CD8-positive, alpha-beta memory T cell (primary cell): ENCODE measurements around the gene GREB1L. TPM values are rescaled to one million over a fixed set of nuclear protein-coding genes. Genes with fewer than 3 reads are reported as not detected.

ENCODE experiments used
- CTCF ChIA-PET: fragments of 350-600 bp; sonication (Branson Sonifier 250); formaldehyde crosslinking; loops from one replicate; lab custom pipeline; 2021; ENCODE audit warnings: antibody characterized with exemption; lab: Charles Lee
- POLR2A ChIA-PET: fragments of 350-600 bp; sonication (Branson Sonifier 250); formaldehyde crosslinking; loops from one replicate; lab custom pipeline; 2021; ENCODE audit warnings: antibody characterized with exemption; lab: Charles Lee
- DNase-seq, 5 donors: peaks; one replicate each; pipeline versions ENCODE4 v3.0.0 to v3.0.0-alpha.2; 2020 to 2022; ENCODE audit warnings: mixed read lengths in 1 of 5
- H3K27ac ChIP-seq: one replicate; pipeline ENCODE4 v1.7.0; 2013; ENCODE audit warnings: low read depth, mild to moderate bottlenecking, low read length, moderate library complexity
- H3K27me3 ChIP-seq: 2 replicates; pipeline ENCODE4 v1.7.0; 2013; ENCODE audit warnings: low read length, mild to moderate bottlenecking; ENCODE audit not compliant: insufficient read depth, poor library complexity, severe bottlenecking
- H3K36me3 ChIP-seq: 2 replicates; pipeline ENCODE4 v1.7.0; 2013; ENCODE audit warnings: mild to moderate bottlenecking, low read length, moderate library complexity; ENCODE audit not compliant: insufficient read depth
- H3K4me1 ChIP-seq: 2 replicates; pipeline ENCODE4 v1.7.0; 2013; ENCODE audit warnings: mild to moderate bottlenecking, low read length, moderate library complexity; ENCODE audit not compliant: insufficient read depth
- H3K4me3 ChIP-seq: 2 replicates; pipeline ENCODE4 v1.7.0; 2013; ENCODE audit warnings: mild to moderate bottlenecking, low read length
- H3K9me3 ChIP-seq: 2 replicates; pipeline ENCODE4 v1.7.0; 2013; ENCODE audit warnings: mild to moderate bottlenecking, low read length
- H3K27ac Mint-ChIP-seq, 8 donors: one replicate each; pipeline ENCODE4 v1.8.0; 2020 to 2021; ENCODE audit warnings: mixed read lengths in 8 of 8, mild to moderate bottlenecking in 6 of 8, inconsistent platforms in 3 of 8, moderate library complexity in 3 of 8
- H3K27me3 Mint-ChIP-seq, 2 donors: one replicate each; pipeline ENCODE4 v1.8.0; 2020 to 2021; ENCODE audit warnings: mixed read lengths in 2 of 2, mild to moderate bottlenecking in 1 of 2, moderate library complexity in 1 of 2
- H3K36me3 Mint-ChIP-seq, 3 donors: one replicate each; pipeline ENCODE4 v1.8.0; 2020 to 2021; ENCODE audit warnings: mixed read lengths in 3 of 3, inconsistent platforms in 1 of 3, mild to moderate bottlenecking in 1 of 3
- H3K4me1 Mint-ChIP-seq, 3 donors: one replicate each; pipeline ENCODE4 v1.8.0; 2020 to 2021; ENCODE audit warnings: mixed read lengths in 3 of 3, inconsistent platforms in 1 of 3, mild to moderate bottlenecking in 1 of 3
- H3K4me3 Mint-ChIP-seq, 7 donors: one replicate each; pipeline ENCODE4 v1.8.0; 2020 to 2021; ENCODE audit warnings: mixed read lengths in 7 of 7, mild to moderate bottlenecking in 6 of 7, moderate library complexity in 4 of 7, inconsistent platforms in 2 of 7
- H3K9me3 Mint-ChIP-seq, 5 donors: one replicate each; pipeline ENCODE4 v1.8.0; 2020 to 2022; ENCODE audit warnings: mixed read lengths in 5 of 5, mild to moderate bottlenecking in 3 of 5, moderate library complexity in 2 of 5, inconsistent platforms in 1 of 5
- polyA plus RNA-seq: library from polyadenylated mRNA; unstranded; fragments of 300-500 nt; fragmentation: Illumina TruSeq; gene quantifications from one replicate; pipeline ENCODE4 v1.2.3, GENCODE V29; 2021
- total RNA-seq, 2 experiments: library from RNA; stranded (reverse); gene quantifications; one replicate each; pipeline ENCODE4 v1.2.3, GENCODE V29; 2021

Gene GREB1L
- total and polyA plus RNA-seq, 3 experiments from 2014 or later, result 0.13 TPM; not detected in 2

GRCh38 chr18:21402272-21402671 is 160.2 kb downstream of the GREB1L start:
- Histone ChIP-seq H3K27ac (no peak overlapping the region), H3K4me1 (no peaks in the 10 kb centered on the region), H3K4me3 (no peak overlapping the region), H3K36me3 (no peaks in the 10 kb centered on the region), H3K27me3 (no peaks in the 10 kb centered on the region), H3K9me3 (no peaks in the 10 kb centered on the region)
- DNase-seq, result no peak
- Mint-ChIP-seq H3K4me3 (no peak overlapping the region), H3K9me3 (peaks cover 0 to 4% (median 0%) of the 10 kb centered on the region in 5 donors), H3K27me3 (peaks cover 2 to 8% of the 10 kb centered on the region in 2 donors), H3K36me3 (no peaks in the 10 kb centered on the region), H3K4me1 (no peaks in the 10 kb centered on the region), H3K27ac (no peak overlapping the region)
- ChIA-PET POLR2A (no interaction called here), CTCF (no interaction called here)

GRCh38 chr18:21404426-21404825 is 162.4 kb downstream of the GREB1L start:
- no peaks in the 10 kb centered on the region for H3K36me3 ChIP-seq
- H3K27ac ChIP-seq, result no peak overlapping the region
- Mint-ChIP-seq H3K4me3 (no peak overlapping the region), H3K4me1 (no peaks in the 10 kb centered on the region), H3K27ac (no peak overlapping the region), H3K36me3 (peaks cover 0 to 1% (median 0%) of the 10 kb centered on the region in 3 donors), H3K27me3 (peaks cover 4 to 8% of the 10 kb centered on the region in 2 donors), H3K9me3 (peaks cover 0 to 4% (median 0%) of the 10 kb centered on the region in 5 donors)
- POLR2A ChIA-PET, result no interaction called here
- H3K4me1 ChIP-seq, result no peaks in the 10 kb centered on the region
- no peak overlapping the region for H3K4me3 ChIP-seq
- CTCF ChIA-PET, result no interaction called here
- H3K9me3 ChIP-seq, result no peaks in the 10 kb centered on the region
- DNase-seq, result no peak
- no peaks in the 10 kb centered on the region for H3K27me3 ChIP-seq

DNA sequence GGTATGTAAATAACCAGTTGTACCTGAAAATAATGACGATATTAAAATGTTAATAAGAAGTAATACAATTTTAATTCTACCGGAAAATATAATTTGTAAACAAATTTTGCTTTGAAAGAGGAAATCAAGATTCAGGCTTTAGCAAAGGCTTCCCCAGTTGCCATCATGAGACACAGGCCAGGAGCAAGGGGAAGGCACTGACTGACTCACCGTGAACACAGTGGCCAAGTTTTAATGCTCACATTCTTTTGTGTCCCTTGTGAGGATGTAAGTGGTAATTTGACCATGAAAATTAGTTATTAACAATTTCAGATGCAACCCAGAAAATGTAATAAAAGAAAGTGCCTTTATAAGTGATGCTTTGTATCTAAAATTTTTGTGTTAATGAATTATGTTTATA is 164.1 kb downstream of the GREB1L start:
- ChIA-PET CTCF (no interaction called here), POLR2A (no interaction called here)
- H3K27me3 ChIP-seq, result no peaks in the 10 kb centered on the region
- no peak overlapping the region for H3K27ac ChIP-seq
- H3K4me1 ChIP-seq, result no peaks in the 10 kb centered on the region
- Mint-ChIP-seq H3K4me1 (no peaks in the 10 kb centered on the region), H3K4me3 (no peak overlapping the region), H3K36me3 (peaks cover 0 to 1% (median 0%) of the 10 kb centered on the region in 3 donors), H3K27me3 (peaks cover 3 to 5% of the 10 kb centered on the region in 2 donors), H3K27ac (no peak overlapping the region), H3K9me3 (peaks cover 0 to 4% (median 0%) of the 10 kb centered on the region in 5 donors)
- no peaks in the 10 kb centered on the region for H3K9me3 ChIP-seq
- DNase-seq, result no peak
- H3K4me3 ChIP-seq, result no peak overlapping the region
- no peaks in the 10 kb centered on the region for H3K36me3 ChIP-seq

- H3K36me3 Mint-ChIP-seq, result peaks cover 0 to 1% (median 0%) of the 10 kb centered on the region in 3 donors
- ChIA-PET POLR2A (no interaction called here), CTCF (no interaction called here)
- Histone ChIP-seq H3K9me3 (no peaks in the 10 kb centered on the region), H3K36me3 (no peaks in the 10 kb centered on the region), H3K27me3 (no peaks in the 10 kb centered on the region), H3K4me3 (no peak overlapping the region), H3K27ac (no peak overlapping the region), H3K4me1 (no peaks in the 10 kb centered on the region)
- no peak for DNase-seq
- H3K27me3 Mint-ChIP-seq, result peaks cover 4 to 16% of the 10 kb centered on the region in 2 donors
- H3K9me3 Mint-ChIP-seq, result peaks cover 0 to 2% (median 0%) of the 10 kb centered on the region in 5 donors
- H3K4me3 Mint-ChIP-seq, result no peak overlapping the region
- no peaks in the 10 kb centered on the region for H3K4me1 Mint-ChIP-seq
- H3K27ac Mint-ChIP-seq, result no peak overlapping the region
Observed at GRCh38 chr18:21408681-21409080, 166.6 kb downstream of the GREB1L start.

DNA sequence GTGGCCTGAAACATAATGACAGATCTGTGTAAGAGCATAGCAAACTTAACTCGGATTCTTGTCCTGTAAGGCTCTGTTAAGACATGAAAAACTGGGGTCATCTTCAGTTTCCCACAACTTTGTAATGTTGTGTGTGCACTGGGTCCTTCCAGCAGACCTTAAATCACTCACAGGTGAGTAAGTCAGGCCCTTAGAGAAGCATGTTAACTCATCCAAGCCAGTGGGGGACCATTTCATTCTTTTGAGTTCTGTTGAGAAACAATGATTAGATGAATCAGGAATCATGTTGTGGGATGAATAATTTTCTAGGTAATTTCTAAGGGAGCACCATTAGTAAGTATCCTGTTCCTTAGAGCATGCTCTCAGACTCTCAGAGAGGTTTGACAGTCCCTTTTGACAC is 191.4 kb downstream of the GREB1L start:
- H3K4me1 ChIP-seq, result no peaks in the 10 kb centered on the region
- Mint-ChIP-seq H3K4me3 (no peak overlapping the region), H3K27me3 (peaks cover 4 to 21% of the 10 kb centered on the region in 2 donors), H3K4me1 (no peaks in the 10 kb centered on the region), H3K9me3 (peaks cover 0 to 2% (median 0%) of the 10 kb centered on the region in 5 donors), H3K27ac (no peak overlapping the region), H3K36me3 (no peaks in the 10 kb centered on the region)
- ChIA-PET POLR2A (no interaction called here), CTCF (no interaction called here)
- no peak for DNase-seq
- H3K27ac ChIP-seq, result no peak overlapping the region
- H3K4me3 ChIP-seq, result no peak overlapping the region
- H3K9me3 ChIP-seq, result no peaks in the 10 kb centered on the region
- H3K27me3 ChIP-seq, result no peaks in the 10 kb centered on the region
- H3K36me3 ChIP-seq, result no peaks in the 10 kb centered on the region

GRCh38 chr18:21439431-21439846 is 197.4 kb downstream of the GREB1L start:
- CTCF ChIA-PET, result no interaction called here

DNA sequence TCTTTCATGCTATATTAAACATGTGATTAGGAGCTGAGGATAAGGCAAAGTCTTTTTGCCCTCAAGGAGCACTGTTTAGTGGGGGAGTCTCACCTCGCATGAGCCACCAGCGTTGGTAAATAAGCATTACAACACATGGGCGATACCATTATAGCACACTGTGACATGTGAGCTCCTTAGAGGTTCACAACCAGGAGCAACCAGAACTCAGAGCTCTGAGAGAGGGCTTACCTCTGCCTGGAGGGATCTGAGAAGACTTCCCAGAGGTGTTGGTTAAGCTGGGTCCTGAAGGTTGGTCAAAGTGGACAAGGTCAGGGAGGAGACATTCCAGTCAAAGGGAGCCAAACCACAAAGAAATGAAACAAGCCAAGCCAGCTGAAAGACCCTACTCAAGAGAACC is 199.6 kb downstream of the GREB1L start:
- no peak overlapping the region for H3K27ac ChIP-seq
- no peaks in the 10 kb centered on the region for H3K36me3 ChIP-seq
- ChIA-PET CTCF (no interaction called here), POLR2A (no interaction called here)
- peaks cover 0 to 3% (median 0%) of the 10 kb centered on the region in 5 donors for H3K9me3 Mint-ChIP-seq
- no peak for DNase-seq
- H3K27me3 ChIP-seq, result no peaks in the 10 kb centered on the region
- no peak overlapping the region for H3K4me3 Mint-ChIP-seq
- no peak overlapping the region for H3K27ac Mint-ChIP-seq
- H3K4me1 ChIP-seq, result no peaks in the 10 kb centered on the region
- H3K4me3 ChIP-seq, result no peak overlapping the region
- H3K36me3 Mint-ChIP-seq, result no peaks in the 10 kb centered on the region
- no peaks in the 10 kb centered on the region for H3K9me3 ChIP-seq
- H3K27me3 Mint-ChIP-seq, result peaks cover 11 to 31% of the 10 kb centered on the region in 2 donors
- H3K4me1 Mint-ChIP-seq, result no peaks in the 10 kb centered on the region

More at GRCh38 chr18:21439431-21439846, 197.4 kb downstream of the GREB1L start:
- Mint-ChIP-seq H3K4me3 (no peak overlapping the region), H3K9me3 (peaks cover 0 to 1% (median 0%) of the 10 kb centered on the region in 5 donors), H3K4me1 (no peaks in the 10 kb centered on the region), H3K36me3 (no peaks in the 10 kb centered on the region), H3K27me3 (peaks cover 8 to 44% of the 10 kb centered on the region in 2 donors), H3K27ac (no peak overlapping the region)
- Histone ChIP-seq H3K27ac (no peak overlapping the region), H3K9me3 (no peaks in the 10 kb centered on the region), H3K4me3 (no peak overlapping the region), H3K36me3 (no peaks in the 10 kb centered on the region), H3K27me3 (no peaks in the 10 kb centered on the region), H3K4me1 (no peaks in the 10 kb centered on the region)
- no peak for DNase-seq
- POLR2A ChIA-PET, result no interaction called here

DNA sequence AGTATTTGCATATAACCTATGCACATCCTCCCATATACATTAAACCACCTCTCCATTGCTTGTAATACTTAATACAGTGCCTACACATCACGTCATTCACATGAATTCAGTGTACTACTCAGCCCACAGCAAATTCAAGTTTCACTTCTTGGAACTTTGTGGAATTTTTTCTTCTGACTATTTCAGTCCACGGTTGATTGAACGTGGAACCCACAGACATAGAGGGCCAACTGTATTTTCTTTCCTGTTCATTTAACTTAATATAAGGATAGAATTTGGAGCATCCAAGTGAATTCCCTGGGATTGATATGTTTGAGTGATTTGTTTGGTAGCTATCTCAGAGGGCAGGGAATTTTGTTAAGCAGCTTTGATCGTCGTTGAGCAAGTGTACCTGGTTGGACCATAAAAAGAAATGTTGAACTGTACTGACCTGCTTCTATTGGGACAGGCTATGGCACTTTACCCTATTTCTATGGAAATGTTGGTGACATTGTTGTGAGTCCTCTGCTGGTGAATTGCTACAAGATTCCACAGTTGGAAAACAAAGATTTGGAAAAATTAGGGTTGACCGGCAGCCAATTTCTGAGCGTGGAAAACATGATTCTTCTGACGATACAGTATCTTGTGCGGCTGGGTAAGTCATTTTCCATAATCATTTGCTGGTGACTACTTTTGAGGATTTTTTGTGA is 201.9 kb downstream of the GREB1L start:
- Mint-ChIP-seq H3K4me3 (no peak overlapping the region), H3K27me3 (peaks cover 8 to 30% of the 10 kb centered on the region in 2 donors), H3K27ac (no peak overlapping the region), H3K36me3 (no peaks in the 10 kb centered on the region), H3K9me3 (peaks cover 0 to 3% (median 0%) of the 10 kb centered on the region in 5 donors), H3K4me1 (no peaks in the 10 kb centered on the region)
- no peaks in the 10 kb centered on the region for H3K27me3 ChIP-seq
- POLR2A ChIA-PET, result no interaction called here
- H3K9me3 ChIP-seq, result no peaks in the 10 kb centered on the region
- no peaks in the 10 kb centered on the region for H3K36me3 ChIP-seq
- no peak overlapping the region for H3K27ac ChIP-seq
- H3K4me1 ChIP-seq, result no peaks in the 10 kb centered on the region
- CTCF ChIA-PET, result no interaction called here
- no peak for DNase-seq
- H3K4me3 ChIP-seq, result no peak overlapping the region
